NCI-H1417 treated with DMSO at 0.1 percent for 48 hours (cell line): ENCODE measurements around the gene ZDHHC18.
"Not testable (repeated sequence)": the region's sequence is repeated elsewhere in the genome, so short reads cannot be mapped to it uniquely, and the experiment has no call there.

ENCODE experiments used
- DNase-seq: peaks from one replicate; lab custom pipeline; 2025; lab: John Stamatoyannopoulos, UW

ZDHHC18 gene

DNA sequence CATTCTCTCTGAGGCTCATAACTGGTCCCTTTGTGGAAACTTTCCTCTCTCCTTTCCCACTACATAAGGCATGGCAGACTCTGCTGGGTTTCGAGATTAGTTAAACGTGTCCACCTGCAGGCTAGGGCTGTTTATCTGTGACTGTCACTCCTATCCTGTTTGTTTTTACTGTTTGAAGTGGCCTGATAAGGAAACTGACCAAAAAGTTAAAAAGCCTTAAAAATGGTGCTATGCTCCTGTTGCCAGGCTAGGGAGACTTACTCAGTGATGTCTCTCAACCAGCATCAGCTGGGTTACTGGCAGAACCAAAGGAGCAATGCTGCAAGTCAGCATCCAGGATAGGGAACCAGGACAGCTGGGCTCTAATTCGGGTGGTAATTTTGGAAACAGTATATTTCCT is 34.9 kb upstream of the ZDHHC18 start:
- no peak for DNase-seq

DNA sequence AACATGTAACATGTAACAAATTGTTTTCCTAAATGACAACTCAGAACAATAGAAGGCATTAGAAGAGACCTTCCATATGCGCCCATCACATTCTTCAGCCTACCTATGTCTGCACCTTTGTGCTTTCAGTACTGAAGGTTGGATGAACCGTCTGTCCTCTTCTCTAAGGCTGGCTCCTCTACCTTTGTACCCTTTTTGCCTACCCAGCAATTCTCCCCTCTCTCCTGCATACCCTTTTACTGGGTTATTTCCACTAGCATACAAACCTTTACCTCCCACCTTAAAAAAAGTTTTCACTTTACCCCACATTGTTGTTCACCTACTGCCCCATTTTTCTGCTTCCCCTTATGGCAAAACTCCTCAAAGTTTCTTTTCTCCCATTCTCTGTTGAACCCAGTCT is 33.6 kb upstream of the ZDHHC18 start:
- no peak for DNase-seq

DNA sequence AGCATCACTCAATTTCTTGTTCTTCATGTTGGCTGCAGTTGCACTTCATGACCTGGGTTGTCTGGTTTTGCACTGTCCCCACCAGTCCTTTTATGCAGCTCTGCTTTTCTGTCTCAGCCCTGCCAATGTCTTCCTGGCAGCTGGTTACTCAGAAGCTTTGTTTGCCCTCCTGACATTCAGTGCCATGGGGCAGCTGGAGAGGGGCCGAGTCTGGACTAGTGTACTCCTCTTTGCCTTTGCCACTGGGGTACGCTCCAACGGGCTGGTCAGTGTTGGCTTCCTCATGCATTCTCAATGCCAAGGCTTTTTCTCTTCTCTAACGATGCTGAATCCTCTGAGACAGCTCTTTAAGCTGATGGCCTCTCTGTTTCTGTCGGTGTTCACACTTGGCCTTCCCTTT is 32.1 kb upstream of the ZDHHC18 start:
- no peak for DNase-seq

DNA sequence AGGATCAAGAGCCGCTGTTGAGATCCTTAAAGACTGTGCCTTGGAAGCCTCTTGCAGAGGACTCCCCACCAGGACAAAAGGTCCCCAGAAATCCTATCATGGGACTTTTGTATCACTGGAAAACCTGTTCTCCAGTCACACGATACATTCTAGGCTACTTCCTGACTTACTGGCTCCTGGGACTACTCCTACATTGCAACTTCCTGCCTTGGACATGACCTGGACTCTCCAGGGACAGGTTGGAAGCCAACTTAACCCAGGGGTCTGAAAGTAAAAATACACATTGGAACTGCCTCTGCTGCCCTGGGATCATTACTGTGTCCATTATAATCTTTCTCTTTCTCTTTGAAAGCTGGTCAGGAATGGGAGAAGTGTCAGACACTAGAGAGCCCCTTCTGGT is 28.9 kb upstream of the ZDHHC18 start:
- DNase-seq, result no peak

DNA sequence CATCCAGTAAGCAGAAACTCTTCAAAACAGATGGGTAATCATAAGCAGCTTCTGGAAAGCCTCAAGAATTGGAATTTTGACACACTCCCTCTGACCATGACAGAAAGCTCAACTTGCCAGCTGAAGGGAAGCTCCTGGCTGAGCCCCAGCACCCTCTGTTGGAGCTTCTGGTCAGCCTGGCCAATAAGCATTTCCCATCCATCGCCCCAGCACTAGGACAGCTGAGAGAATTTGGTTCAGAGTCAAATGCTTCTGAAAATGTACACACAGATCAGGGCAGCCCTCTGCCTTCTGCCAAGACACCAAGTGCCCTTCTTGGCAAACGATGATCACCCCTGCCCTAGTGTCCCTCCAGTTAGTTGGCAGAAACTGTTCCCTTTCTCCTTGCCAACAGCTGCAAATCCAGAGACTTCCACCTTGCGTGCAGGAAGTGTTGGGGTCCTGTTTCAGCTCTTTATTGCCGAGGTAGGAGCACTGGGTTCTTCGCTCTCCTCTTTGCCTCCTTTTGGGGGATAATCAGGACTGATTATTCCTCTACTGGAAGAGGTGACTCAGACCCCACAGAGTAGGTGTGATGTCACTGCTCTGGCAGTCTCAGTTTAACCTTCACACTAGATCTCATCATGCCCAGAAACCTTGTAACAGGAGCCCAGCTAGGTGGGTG is 26.9 kb upstream of the ZDHHC18 start:
- no peak for DNase-seq

DNA sequence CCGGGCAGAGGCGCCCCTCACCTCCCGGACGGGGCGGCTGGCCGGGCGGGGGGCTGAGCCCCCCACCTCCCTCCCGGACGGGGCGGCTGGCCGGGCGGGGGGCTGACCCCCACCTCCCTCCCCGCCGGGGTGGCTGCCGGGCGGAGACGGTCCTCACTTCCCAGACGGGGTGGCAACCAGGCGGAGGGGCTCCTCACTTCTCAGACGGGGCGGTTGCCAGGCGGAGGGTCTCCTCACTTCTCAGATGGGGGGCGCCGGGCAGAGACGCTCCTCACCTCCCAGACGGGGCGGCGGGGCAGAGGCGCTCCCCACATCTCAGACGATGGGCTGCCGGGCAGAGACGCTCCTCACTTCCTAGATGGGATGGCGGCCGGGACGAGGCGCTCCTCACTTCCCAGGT is 22.6 kb upstream of the ZDHHC18 start:
- DNase-seq, result not testable (repeated sequence)

DNA sequence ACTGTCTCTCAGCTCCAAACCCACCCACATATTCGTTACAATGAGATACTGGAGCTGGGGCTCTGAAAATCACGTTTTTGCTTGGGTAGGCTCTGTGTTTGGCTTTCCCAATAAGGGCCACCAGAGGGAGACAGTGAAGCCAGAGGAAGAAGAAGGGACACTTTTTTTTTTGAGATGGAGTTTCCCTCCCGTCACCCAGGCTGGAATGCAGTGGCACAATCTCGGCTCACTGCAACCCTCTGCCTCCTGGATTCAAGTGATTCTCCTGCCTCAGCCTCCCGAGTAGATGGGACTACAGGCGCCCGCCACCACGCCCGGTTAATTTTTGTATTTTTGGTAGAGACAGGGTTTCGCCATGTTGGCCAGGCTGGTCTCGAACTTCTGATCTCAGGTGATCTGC is 16.4 kb upstream of the ZDHHC18 start:
- DNase-seq, result not testable (repeated sequence)

DNA sequence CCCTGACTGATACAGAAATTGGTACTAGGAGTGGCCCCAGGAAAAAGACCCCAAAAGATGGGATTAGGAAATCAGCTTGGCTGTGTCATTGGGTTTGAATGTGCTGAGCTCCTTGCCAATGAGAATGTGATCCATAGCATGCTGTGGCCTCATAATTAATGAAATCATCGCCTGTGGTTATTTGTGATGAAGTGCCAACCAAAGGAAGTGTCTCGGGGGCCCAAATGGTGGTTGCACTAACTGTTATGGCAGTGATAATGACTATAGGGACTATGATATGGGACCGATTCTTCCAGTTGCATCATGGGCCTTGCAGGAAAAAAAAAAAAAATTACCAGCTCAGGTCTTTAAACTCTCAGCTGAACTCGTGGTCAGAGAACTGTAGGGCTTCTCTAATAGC is 15.4 kb upstream of the ZDHHC18 start:
- no peak for DNase-seq

DNA sequence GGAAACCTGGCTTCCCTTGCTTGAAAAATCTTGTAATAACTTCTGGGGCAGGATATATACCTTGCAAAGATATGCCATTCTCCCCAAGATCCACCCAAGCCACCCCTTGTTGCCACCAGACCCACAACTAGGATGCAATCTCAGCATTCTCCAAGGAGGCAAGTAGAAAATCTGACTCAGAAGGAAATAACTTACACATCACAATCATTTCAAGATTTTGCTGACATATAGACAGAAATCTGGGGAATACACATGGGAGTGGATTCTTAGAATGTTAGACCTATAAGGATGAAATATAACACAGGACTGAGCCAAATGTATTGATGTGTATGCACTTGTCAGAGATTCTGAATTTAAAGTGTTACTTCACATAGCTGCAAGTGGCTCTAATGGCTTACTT is 14.8 kb upstream of the ZDHHC18 start:
- DNase-seq, result no peak

DNA sequence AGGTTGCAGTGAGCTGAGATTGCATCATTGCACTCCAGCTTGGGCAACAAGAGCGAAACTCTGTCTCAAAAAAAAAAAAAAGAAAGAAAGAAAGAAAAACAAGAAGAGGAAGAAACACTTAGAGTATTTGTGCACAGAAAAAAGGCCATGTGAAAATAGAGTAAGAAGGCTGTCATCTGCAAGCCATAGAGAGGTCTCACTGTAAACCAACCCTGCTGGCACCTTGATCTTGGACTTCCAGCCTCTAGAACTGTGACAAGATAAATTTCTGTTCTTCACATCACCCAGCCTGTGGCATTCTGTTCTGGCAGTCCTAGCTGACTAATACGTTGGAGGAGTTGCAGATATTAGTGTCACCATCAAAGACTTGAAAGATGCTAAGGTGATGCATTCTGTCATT is 12.1 kb upstream of the ZDHHC18 start:
- no peak for DNase-seq

DNA sequence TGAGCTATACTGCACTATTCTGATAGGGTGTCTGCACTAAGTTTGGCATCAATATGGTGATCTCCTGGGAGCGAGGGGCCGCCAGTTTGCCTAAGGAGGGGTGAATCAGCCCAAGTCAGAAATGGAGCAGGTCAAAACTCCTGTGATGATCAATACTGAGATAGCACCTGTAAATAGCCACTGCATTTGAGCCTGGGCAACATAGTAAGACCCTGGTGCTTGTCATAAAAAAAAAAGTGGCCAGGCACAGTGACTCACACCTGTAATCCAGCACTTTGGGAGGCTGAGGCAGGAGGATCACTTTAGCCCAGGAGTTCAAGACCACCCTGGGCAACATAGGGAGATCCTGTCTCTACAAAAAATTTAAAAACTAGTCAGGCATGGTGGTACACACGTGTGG is 11.6 kb upstream of the ZDHHC18 start:
- no peak for DNase-seq

DNA sequence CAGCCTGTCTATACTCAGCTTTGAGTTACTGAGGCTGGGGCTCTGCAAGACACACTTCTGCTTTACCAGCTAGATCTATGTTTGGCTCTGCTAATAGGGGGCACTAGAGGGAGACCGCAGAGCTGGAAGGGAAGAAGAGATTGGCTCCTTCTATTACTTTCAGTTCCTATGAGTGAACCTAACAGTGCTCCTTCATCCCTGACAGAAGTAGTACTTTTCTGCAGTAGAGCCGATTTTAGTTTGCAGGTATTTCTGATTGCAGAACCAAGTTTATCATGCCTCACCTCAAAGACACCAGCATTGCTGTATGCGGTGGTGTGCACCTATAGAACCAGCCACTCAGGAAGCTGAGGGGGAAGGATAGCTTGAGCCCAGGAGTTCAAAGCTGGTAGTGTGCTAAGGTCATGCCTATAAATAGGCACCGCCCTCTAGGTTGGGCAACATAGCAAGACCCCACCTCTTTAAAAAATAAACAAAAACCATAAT is 5.7 kb upstream of the ZDHHC18 start:
- DNase-seq, result no peak

DNA sequence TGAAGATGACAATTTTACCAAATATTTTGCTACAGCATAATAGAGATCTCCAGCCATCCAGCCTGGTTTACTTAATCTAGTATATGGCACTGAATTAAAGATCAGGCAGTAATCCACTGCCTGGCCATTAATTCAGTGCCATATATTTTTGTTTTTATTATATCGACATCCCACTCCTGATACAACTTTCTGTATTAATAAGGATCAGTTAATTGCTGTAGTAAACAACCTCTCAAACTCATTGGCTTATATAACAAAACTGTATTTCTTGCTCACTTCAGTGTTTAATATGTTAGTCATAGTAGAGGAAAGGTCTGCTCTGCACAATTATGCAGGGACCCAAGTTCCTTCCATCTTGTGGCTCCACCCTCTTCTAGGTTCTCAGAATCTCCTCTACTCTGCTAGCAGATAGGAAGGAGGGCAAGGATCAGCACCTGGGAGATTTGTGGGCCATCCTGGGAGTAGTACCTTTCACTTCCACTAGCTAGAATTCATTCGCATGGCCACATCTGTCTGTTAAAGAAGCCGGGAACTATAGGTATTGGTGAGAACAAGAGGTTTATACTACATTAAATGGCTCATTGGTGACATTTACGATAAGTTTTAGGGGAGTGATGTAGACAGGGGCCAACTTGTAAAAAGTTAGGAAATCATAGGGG is 3.6 kb upstream of the ZDHHC18 start:
- DNase-seq, result no peak

DNA sequence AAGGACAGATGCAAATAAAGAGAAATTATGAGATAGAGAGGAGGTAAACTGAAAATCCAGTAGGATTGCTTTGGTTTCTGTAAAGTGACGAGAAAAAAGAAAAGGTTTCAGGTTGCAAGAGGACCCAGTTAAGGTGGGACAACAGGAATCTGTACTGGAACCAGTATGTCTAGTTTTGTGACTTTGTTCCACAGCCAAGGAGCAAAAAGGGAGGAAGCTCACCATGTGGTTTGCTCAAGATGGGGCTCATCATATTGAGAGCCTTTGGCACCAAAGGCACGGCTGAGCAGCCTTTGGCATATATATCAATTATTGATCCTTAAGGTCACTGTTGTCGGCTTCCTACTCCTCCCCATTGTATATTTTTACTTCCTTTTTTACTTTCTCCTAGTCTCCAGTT is 1.8 kb upstream of the ZDHHC18 start:
- DNase-seq, result no peak

DNA sequence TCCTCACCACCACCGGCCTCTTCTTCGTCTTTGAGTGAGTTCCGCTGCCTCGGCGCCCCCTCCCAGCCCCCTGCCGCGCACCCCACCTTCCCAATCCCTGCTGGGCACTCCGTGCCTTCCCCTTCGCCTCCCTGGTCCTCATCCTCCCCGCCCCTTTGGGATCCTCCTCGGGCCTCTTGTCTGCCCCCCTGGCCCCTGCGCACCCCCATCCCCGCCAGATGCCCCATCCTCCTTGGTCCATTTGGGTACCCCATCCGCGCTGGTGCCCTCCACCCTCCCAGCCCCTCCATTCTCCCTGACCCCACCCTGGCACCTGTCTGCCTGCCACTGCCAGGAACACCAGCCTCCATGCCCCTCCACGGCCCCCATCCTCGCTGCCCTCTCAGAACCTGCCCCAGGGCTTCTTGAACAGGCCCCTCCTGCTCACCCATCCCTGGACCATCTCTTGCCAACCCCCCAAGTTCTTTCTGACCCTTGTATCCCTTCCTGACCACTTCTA is 667 bp downstream of the ZDHHC18 start:
- DNase-seq, result no peak

DNA sequence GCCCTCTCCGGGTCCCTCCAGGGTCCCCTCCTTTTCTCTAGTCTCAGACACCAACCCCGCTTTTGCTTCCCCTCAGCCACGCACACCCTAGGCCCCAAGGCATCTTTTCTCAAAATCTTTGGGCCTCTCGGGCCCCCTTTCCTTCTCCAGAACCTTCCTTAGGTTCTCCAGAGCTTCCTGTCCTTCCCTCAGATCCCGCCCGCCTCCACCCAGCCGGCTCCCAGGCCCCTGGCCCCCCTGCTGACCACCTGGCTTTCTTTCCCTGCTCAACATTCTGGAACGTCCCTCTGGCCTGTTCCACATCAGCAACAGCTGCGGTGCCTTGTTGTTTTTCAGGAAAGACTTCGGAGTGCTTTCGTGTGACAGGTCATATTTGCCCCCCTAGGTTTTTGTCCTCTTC is 1.2 kb downstream of the ZDHHC18 start:
- no peak for DNase-seq

DNA sequence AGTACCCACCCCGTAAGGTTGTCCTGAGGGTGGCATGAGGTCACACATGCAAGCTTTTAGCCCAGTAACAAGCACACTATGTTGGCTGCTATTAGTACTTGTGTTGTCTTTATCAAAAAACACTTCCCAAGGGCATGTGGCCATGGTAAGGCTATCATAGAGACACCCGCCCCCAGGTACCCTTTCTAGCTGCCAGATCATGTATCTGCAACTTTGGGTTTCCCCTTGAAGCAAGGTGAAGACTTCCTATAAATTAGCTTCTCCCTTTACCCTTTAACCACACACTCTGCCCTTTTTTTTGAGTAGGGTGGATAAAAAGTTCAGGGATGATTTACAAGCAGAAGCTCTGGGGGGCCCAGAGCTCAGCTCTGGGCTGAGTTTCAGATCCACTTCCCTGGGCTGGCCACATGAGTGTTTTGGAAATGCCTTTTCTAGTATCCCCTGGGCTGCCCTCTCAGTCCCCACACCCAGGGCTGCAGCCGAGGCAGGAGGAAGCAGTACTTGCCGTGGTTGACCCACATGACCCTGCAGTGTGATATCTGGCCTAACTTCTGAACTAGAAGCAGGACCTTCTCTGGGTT is 2.0 kb downstream of the ZDHHC18 start:
- DNase-seq, result no peak

DNA sequence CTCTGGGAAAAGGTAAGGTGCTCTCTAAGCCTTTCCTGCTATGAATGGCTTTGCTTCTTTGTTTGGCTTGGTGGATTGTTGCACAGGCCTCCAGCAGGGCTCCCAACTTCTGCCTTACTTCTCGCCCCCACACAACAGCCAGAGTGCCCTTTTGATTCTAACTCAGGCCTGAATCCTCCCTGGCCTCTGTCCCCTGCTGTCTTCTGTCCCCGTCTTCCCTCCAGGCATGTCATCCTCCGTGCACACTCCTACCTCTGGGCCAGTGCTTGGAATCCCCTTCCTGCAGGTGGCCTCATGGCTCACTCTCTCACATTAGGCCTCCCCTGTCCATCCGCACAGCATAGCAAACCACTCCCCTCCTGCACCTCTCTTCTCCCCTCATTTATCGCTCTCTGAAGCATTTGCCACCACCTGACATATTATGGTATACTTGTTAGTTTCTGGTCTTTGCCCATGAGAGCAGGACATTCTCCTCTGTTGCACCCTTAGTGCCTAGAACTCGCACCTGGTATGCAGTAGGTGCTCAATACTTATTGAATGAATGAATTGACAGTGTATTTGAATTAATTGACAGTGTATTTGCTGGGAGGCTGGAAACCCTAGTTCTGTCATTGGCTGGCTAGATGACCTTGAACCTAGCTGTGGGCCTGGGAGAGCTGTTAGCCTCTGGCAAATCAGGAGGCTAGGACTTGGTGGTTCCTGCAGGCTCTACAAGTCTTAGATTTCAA is 2.9 kb downstream of the ZDHHC18 start:
- DNase-seq, result no peak

DNA sequence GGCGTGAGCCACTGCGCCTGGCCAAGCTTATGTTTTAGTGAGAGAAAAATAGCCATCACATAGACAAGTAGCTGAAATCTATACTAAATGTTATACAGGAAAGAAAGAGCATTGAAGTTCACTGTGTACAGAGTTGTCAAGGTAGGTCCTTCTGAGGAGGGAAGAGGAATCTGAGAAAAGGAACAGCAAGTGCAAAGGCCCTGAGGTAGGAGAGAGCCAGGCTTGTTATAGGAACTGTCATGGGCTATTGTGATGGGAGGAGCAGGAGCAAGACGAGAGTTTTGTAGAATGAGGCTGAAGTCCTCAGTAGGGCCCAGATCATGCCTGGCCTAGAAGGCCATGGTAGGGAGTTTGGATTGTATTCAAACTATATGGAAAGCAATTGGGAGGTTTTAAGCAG is 4.6 kb downstream of the ZDHHC18 start:
- DNase-seq, result no peak

DNA sequence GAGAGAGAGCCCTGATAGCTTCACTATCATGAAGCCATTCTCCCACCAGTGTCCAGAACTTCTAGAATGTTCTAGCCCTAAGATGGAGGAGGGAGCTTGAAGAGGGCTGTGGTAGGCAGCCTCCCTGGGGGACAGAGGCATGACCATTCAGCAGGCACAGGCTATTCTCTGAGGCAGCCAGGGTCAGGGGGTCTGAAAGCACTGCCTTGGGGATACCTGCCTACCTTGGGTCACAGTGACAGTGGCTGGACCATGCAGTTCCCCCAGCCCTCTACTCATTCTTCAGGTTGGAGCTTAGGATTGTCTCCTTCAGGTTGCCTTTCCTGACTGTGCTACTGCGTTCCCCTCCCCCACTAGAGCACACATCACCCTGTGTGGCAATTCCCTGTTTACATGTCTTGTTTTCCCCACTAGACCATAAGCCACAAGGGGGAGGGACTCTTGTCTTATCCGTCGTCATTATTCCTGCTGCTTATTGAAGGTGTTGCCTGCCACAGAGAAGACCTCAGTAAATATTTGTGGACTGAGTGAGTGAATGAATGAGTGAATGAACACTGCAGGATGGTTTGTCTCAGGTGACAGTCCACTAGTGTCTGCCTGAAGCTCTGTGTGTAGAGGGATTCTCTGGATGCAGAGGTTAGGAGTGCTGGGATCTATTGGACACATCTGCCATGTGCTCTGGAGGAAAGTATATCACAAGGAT is 5.2 kb downstream of the ZDHHC18 start:
- DNase-seq, result no peak

DNA sequence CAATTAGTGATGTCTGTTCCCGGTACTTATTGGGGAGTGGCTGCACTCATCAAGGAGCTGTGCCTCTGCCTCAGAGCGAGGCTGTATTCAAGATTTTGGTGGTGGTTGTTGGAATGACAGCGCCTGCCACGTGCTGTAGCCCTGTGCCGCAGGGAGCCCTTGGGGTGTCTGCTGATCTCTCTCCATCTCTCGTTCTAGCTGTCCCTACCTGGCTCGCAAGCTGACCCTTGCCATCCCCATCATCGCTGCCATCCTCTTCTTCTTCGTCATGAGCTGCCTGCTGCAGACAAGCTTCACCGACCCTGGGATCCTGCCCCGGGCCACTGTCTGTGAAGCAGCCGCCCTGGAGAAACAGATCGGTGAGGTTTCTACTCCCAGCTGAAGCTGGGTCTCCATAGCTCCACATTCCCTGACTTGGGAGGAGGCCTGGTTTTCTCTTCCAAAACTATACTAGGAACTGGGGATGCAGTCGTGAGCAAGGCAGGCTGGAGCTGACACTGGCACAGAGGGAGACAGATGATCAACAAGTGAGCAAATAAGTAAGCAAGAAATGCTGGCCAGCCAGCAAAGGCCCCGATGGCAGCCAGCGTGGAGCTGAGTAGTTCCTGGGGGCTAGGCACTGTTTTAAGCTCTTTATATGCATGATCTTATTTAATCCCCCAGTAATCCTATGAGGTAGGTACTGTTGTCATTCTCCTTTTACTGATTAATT is 5.9 kb downstream of the ZDHHC18 start:
- DNase-seq, result no peak
